ENCODE data around the gene FAM131A. TPM values are rescaled to one million over a fixed set of nuclear protein-coding genes. Genes with fewer than 3 reads are reported as not detected.

The FAM131A gene
- total and polyA plus RNA-seq, 7 donors, result 12.6 to 36.7 (median 28.0) TPM

- intact Hi-C loops (cut with DNase I), result loop anchor here (10.0 kb wide), 1 partner anchor 406 kb away; no protein-coding TSS in a partner anchor
- 85 to 92% methylated on average over 3 of the region's 3 CpGs for WGBS, 2 donors
- Histone ChIP-seq H3K27me3 (no peaks in the 10 kb centered on the region), H3K4me1 (peaks cover 0 to 17% (median 14%) of the 10 kb centered on the region in 4 donors), H3K36me3 (peaks cover 0 to 45% (median 9%) of the 10 kb centered on the region in 4 donors), H3K27ac (peak overlapping the region in 1 of 4 donors; percentile 31), H3K4me3 (no peak overlapping the region), H3K9me3 (no peaks in the 10 kb centered on the region)
- DNase-seq, result peak; percentile 56
- TF ChIP-seq EP300 (IDR thresholded peaks at IDR 0.05), result no peak
- TF ChIP-seq POLR2AphosphoS5 (IDR thresholded peaks at IDR 0.05), result no peak
- no peak for TF ChIP-seq POLR2A (IDR thresholded peaks at IDR 0.05)
- no peak for TF ChIP-seq CTCF (IDR thresholded peaks at IDR 0.05)
These were observed 31.3 kb downstream of the FAM131A start for GRCh38 chr3:184368586-184369183.

- TF ChIP-seq EP300 (IDR thresholded peaks at IDR 0.05) (no peak), POLR2A (IDR thresholded peaks at IDR 0.05) (no peak), CTCF (IDR thresholded peaks at IDR 0.05) (peak; percentile 76 to 87 (median 83)), POLR2AphosphoS5 (IDR thresholded peaks at IDR 0.05) (peak in 2 of 4 donors; percentile 55 to 65)
- no peaks in the 10 kb centered on the region for H3K9me3 ChIP-seq
- DNase-seq, result peak; percentile 92
- peaks cover 0 to 29% (median 7%) of the 10 kb centered on the region in 4 donors for H3K36me3 ChIP-seq
- no peak overlapping the region for H3K27ac ChIP-seq
- H3K27me3 ChIP-seq, result no peaks in the 10 kb centered on the region
- 27 to 44% methylated on average over 5 of the region's 5 CpGs for WGBS, 2 donors
- intact Hi-C loops (cut with DNase I), result loop anchor here (2.0 to 5.0 kb wide), 2 partner anchors 141 to 171 kb away; no protein-coding TSS in a partner anchor
- H3K4me3 ChIP-seq, result no peak overlapping the region
- H3K4me1 ChIP-seq, result peaks cover 0 to 11% (median 2%) of the 10 kb centered on the region in 4 donors
These were observed 34.2 kb downstream of the FAM131A start for GRCh38 chr3:184371570-184372018.

GRCh38 chr3:184372296-184372821 is 35.0 kb downstream of the FAM131A start:
- WGBS, 2 donors, result 82 to 87% methylated on average over 8 of the region's 8 CpGs
- no peak overlapping the region for H3K4me3 ChIP-seq
- no peaks in the 10 kb centered on the region for H3K9me3 ChIP-seq
- DNase-seq, result peak; percentile 28
- H3K27ac ChIP-seq, result no peak overlapping the region
- H3K4me1 ChIP-seq, result peaks cover 0 to 11% (median 2%) of the 10 kb centered on the region in 4 donors
- H3K27me3 ChIP-seq, result peaks cover 0 to 2% (median 0%) of the 10 kb centered on the region in 3 donors
- peaks cover 0 to 22% (median 7%) of the 10 kb centered on the region in 4 donors for H3K36me3 ChIP-seq
- intact Hi-C loops (cut with DNase I), result loop anchor here (5.0 kb wide), 1 partner anchor 170 kb away; no protein-coding TSS in a partner anchor
- no peak for TF ChIP-seq POLR2AphosphoS5 (IDR thresholded peaks at IDR 0.05)

- TF ChIP-seq CTCF (IDR thresholded peaks at IDR 0.05), result no peak
- TF ChIP-seq POLR2AphosphoS5 (IDR thresholded peaks at IDR 0.05), result no peak
- no peak for TF ChIP-seq POLR2A (IDR thresholded peaks at IDR 0.05)
- no peak for TF ChIP-seq EP300 (IDR thresholded peaks at IDR 0.05)
- DNase-seq, result peak; percentile 59
- H3K36me3 ChIP-seq, result peaks cover 0 to 17% (median 4%) of the 10 kb centered on the region in 4 donors
- intact Hi-C loops (cut with DNase I), result loop anchor here (5.0 kb wide), 1 partner anchor 169 kb away; no protein-coding TSS in a partner anchor
- H3K27ac ChIP-seq, result no peak overlapping the region
- WGBS, 2 donors, result 39 to 78% methylated on average over 5 of the region's 5 CpGs
- no peak overlapping the region for H3K4me3 ChIP-seq
- peaks cover 0 to 11% (median 2%) of the 10 kb centered on the region in 4 donors for H3K4me1 ChIP-seq
- H3K27me3 ChIP-seq, result peaks cover 2 to 5% (median 4%) of the 10 kb centered on the region in 3 donors
- no peaks in the 10 kb centered on the region for H3K9me3 ChIP-seq
These were observed 35.5 kb downstream of the FAM131A start for GRCh38 chr3:184372911-184373310.

- H3K27ac ChIP-seq, result no peak overlapping the region
- DNase-seq, result peak; percentile 72
- WGBS, 2 donors, result 70 to 72% methylated on average over 6 of the region's 6 CpGs
- H3K4me3 ChIP-seq, result no peak overlapping the region
- TF ChIP-seq POLR2AphosphoS5 (IDR thresholded peaks at IDR 0.05), result no peak
- no peak for TF ChIP-seq CTCF (IDR thresholded peaks at IDR 0.05)
- TF ChIP-seq EP300 (IDR thresholded peaks at IDR 0.05), result no peak
- no peak for TF ChIP-seq POLR2A (IDR thresholded peaks at IDR 0.05)
- no peaks in the 10 kb centered on the region for H3K9me3 ChIP-seq
- peaks cover 0 to 12% (median under 1%) of the 10 kb centered on the region in 4 donors for H3K36me3 ChIP-seq
- peaks cover 0 to 11% (median 2%) of the 10 kb centered on the region in 4 donors for H3K4me1 ChIP-seq
- intact Hi-C loops (cut with DNase I), result loop anchor here (5.0 kb wide), 1 partner anchor 169 kb away; no protein-coding TSS in a partner anchor
- H3K27me3 ChIP-seq, result peaks cover 3 to 9% (median 4%) of the 10 kb centered on the region in 3 donors
These were observed 36.0 kb downstream of the FAM131A start for GRCh38 chr3:184373422-184373821.
